AG09309 (cell line): Measurements from ENCODE around the gene GRIK3.

Experiments
- DNase-seq: peaks from one replicate; pipeline ENCODE4 v3.0.0-alpha.2; 2010; ENCODE audit warnings: low read depth
- H3K4me3 ChIP-seq: 2 replicates; pipeline ENCODE4 v1.5.1; 2011; ENCODE audit warnings: mild to moderate bottlenecking, low read depth, low read length, moderate library complexity; ENCODE audit not compliant: control insufficient read depth
- CTCF ChIP-seq: IDR thresholded peaks from 2 replicates; pipeline ENCODE4 v1.5.1; 2011; ENCODE audit warnings: mild to moderate bottlenecking, low read depth, low read length, inconsistent platforms; ENCODE audit not compliant: insufficient read depth, control insufficient read depth; ENCODE audit errors: missing control alignments

Gene GRIK3

DNA sequence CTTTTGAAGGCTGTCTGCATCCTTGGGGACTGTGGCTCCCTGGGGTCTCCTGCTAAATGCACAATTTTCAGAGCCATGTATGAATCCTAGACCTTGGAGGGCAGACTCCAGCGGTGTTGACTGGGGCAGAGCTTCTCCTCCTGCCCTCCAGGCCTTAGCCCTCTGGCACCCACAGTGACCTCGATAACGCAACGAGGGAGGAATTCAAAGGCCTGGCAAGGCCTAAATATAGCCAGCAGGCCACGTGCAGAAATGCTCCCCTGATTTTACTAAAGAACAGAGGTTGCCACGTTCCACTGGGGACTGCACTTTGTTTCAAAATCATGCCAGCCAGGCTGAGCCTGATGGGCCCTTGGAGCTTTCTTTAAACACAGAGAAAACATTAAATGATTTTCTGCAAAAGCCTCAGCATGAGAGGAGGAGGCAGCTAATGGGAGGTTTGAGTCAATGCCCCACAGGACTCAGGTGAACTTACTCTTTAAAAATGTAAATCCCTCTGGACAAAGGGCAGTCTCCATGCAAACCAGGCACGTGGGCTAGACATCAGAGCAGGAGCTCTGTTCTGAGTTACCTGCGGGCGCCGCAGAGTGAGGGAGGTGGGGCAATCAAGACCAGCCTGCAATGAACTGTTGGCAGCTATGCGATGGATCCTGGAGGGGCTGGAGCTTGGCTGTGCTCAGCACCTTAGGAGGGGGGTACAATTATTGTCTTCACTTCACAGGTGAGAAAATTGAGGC is 28.0 kb downstream of the GRIK3 start:
- no peak for TF ChIP-seq CTCF
- H3K4me3 ChIP-seq, result no peak overlapping the region
- DNase-seq, result no peak

GRCh38 chr1:37002898-37003297 is 31.4 kb downstream of the GRIK3 start:
- no peak for DNase-seq
- no peak for TF ChIP-seq CTCF
- H3K4me3 ChIP-seq, result no peak overlapping the region

DNA sequence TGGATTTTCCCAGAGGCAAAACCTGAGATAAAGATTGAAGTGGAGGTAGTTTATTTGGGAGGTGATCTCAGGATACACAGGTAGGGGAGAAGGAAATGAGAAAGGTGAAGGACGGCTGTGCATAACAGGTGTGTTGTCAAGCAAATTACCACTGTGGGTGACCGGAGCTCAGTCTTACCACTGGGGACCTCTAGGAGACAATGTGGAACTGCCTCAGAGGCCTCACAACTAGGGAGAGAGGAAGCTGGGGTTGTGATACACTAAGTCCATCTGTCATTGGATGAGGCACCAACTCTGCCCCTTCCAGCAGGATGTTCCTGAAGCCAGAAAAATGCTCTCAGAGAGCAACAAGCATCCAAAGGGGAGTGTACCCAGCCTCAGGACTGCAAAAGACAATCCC is 32.6 kb downstream of the GRIK3 start:
- no peak overlapping the region for H3K4me3 ChIP-seq
- DNase-seq, result no peak
- TF ChIP-seq CTCF, result no peak

GRCh38 chr1:36996106-36996505 is 38.2 kb downstream of the GRIK3 start:
- TF ChIP-seq CTCF, result no peak
- no peak for DNase-seq
- no peak overlapping the region for H3K4me3 ChIP-seq

GRCh38 chr1:36994868-36995267 is 39.4 kb downstream of the GRIK3 start:
- H3K4me3 ChIP-seq, result no peak overlapping the region
- DNase-seq, result no peak
- no peak for TF ChIP-seq CTCF

- DNase-seq, result no peak
- no peak overlapping the region for H3K4me3 ChIP-seq
- TF ChIP-seq CTCF, result no peak
These were observed 40.0 kb downstream of the GRIK3 start for GRCh38 chr1:36994294-36994693.
